ENCODE data around the gene NBPF9. TPM values are rescaled to one million over a fixed set of nuclear protein-coding genes. Genes with fewer than 3 reads are reported as not detected.
"Not testable (repeated sequence)": the region's sequence is repeated elsewhere in the genome, so short reads cannot be mapped to it uniquely, and the experiment has no call there.

NBPF9 gene
- total RNA-seq: 43.5 and 44.6 TPM in 2 replicates
- long read RNA-seq, full-length matches to known transcripts: 1 of 94 reads
- long read RNA-seq, partial matches to known transcripts: 30 of 94 reads
- long read RNA-seq, other reads (novel, unspliced or antisense): 63 of 94 reads

GRCh38 chr1:149103109-149104081 is at the start of gene NBPF9:
NBPF9 (minus strand) TSS chr1:149103551; CDS start chr1:149082139, 21,412 bp downstream.
- DNase-seq (ENCODE audit: low spot score, unreplicated experiment): peak; percentile 50
- H3K9me3 Mint-ChIP-seq (ENCODE audit: low read depth); H3K4me1 Mint-ChIP-seq (ENCODE audit: low read depth); H3K36me3 Mint-ChIP-seq (ENCODE audit: insufficient read depth); H3K27me3 Mint-ChIP-seq: not testable (repeated sequence)
- peak within 1 kb of the TSS; percentile 98 for H3K4me3 Mint-ChIP-seq (ENCODE audit: low read depth)
- H3K27ac Mint-ChIP-seq: peak within 1 kb of the TSS; percentile 99

- DNase-seq (ENCODE audit: low spot score, unreplicated experiment); H3K36me3 Mint-ChIP-seq (ENCODE audit: insufficient read depth); H3K27me3 Mint-ChIP-seq; H3K4me1 Mint-ChIP-seq (ENCODE audit: low read depth); H3K27ac Mint-ChIP-seq; H3K9me3 Mint-ChIP-seq (ENCODE audit: low read depth); H3K4me3 Mint-ChIP-seq (ENCODE audit: low read depth): not testable (repeated sequence)
Measured at GRCh38 chr1:149149909-149150308, 46.6 kb upstream of the NBPF9 start.

- not testable (repeated sequence) for H3K27me3 Mint-ChIP-seq; DNase-seq (ENCODE audit: low spot score, unreplicated experiment); H3K4me1 Mint-ChIP-seq (ENCODE audit: low read depth); H3K27ac Mint-ChIP-seq; H3K9me3 Mint-ChIP-seq (ENCODE audit: low read depth); H3K4me3 Mint-ChIP-seq (ENCODE audit: low read depth); H3K36me3 Mint-ChIP-seq (ENCODE audit: insufficient read depth)
Measured at GRCh38 chr1:149137585-149137984, 34.2 kb upstream of the NBPF9 start.

- not testable (repeated sequence) for H3K27ac Mint-ChIP-seq; DNase-seq (ENCODE audit: low spot score, unreplicated experiment); H3K36me3 Mint-ChIP-seq (ENCODE audit: insufficient read depth); H3K4me3 Mint-ChIP-seq (ENCODE audit: low read depth); H3K9me3 Mint-ChIP-seq (ENCODE audit: low read depth); H3K4me1 Mint-ChIP-seq (ENCODE audit: low read depth); H3K27me3 Mint-ChIP-seq
Measured at GRCh38 chr1:149130938-149131337, 27.6 kb upstream of the NBPF9 start.

- not testable (repeated sequence) for H3K4me3 Mint-ChIP-seq (ENCODE audit: low read depth); H3K36me3 Mint-ChIP-seq (ENCODE audit: insufficient read depth); H3K9me3 Mint-ChIP-seq (ENCODE audit: low read depth); H3K27ac Mint-ChIP-seq; H3K27me3 Mint-ChIP-seq; H3K4me1 Mint-ChIP-seq (ENCODE audit: low read depth); DNase-seq (ENCODE audit: low spot score, unreplicated experiment)
Measured at GRCh38 chr1:149129245-149129644, 25.9 kb upstream of the NBPF9 start.

GRCh38 chr1:149126555-149127145 is 23.3 kb upstream of the NBPF9 start:
- not testable (repeated sequence) for H3K27ac Mint-ChIP-seq; H3K36me3 Mint-ChIP-seq (ENCODE audit: insufficient read depth)

GRCh38 chr1:149123948-149124926 is 20.9 kb upstream of the NBPF9 start:
- H3K27me3 Mint-ChIP-seq; H3K9me3 Mint-ChIP-seq (ENCODE audit: low read depth); H3K4me1 Mint-ChIP-seq (ENCODE audit: low read depth); H3K36me3 Mint-ChIP-seq (ENCODE audit: insufficient read depth): not testable (repeated sequence)
- Mint-ChIP-seq H3K27ac (peak overlapping the region; percentile 28), H3K4me3 (ENCODE audit: low read depth) (peak overlapping the region; percentile 35)
- peak; percentile 11 for DNase-seq (ENCODE audit: low spot score, unreplicated experiment)

More at GRCh38 chr1:149126555-149127145, 23.3 kb upstream of the NBPF9 start:
- H3K27me3 Mint-ChIP-seq; DNase-seq (ENCODE audit: low spot score, unreplicated experiment); H3K4me3 Mint-ChIP-seq (ENCODE audit: low read depth); H3K4me1 Mint-ChIP-seq (ENCODE audit: low read depth); H3K9me3 Mint-ChIP-seq (ENCODE audit: low read depth): not testable (repeated sequence)

GRCh38 chr1:149112828-149113227 is 9.5 kb upstream of the NBPF9 start:
- H3K27me3 Mint-ChIP-seq; H3K9me3 Mint-ChIP-seq (ENCODE audit: low read depth); DNase-seq (ENCODE audit: low spot score, unreplicated experiment); H3K36me3 Mint-ChIP-seq (ENCODE audit: insufficient read depth); H3K4me1 Mint-ChIP-seq (ENCODE audit: low read depth); H3K27ac Mint-ChIP-seq; H3K4me3 Mint-ChIP-seq (ENCODE audit: low read depth): not testable (repeated sequence)

GRCh38 chr1:149110343-149110742 is 7.0 kb upstream of the NBPF9 start:
- not testable (repeated sequence) for DNase-seq (ENCODE audit: low spot score, unreplicated experiment)

GRCh38 chr1:149102574-149102973 is 777 bp downstream of the NBPF9 start:
- H3K27me3 Mint-ChIP-seq; DNase-seq (ENCODE audit: low spot score, unreplicated experiment); H3K4me1 Mint-ChIP-seq (ENCODE audit: low read depth); H3K9me3 Mint-ChIP-seq (ENCODE audit: low read depth); H3K27ac Mint-ChIP-seq; H3K36me3 Mint-ChIP-seq (ENCODE audit: insufficient read depth): not testable (repeated sequence)
- H3K4me3 Mint-ChIP-seq (ENCODE audit: low read depth): peak overlapping the region; percentile 67

More at GRCh38 chr1:149110343-149110742, 7.0 kb upstream of the NBPF9 start:
- not testable (repeated sequence) for H3K9me3 Mint-ChIP-seq (ENCODE audit: low read depth); H3K27me3 Mint-ChIP-seq; H3K4me1 Mint-ChIP-seq (ENCODE audit: low read depth); H3K36me3 Mint-ChIP-seq (ENCODE audit: insufficient read depth); H3K27ac Mint-ChIP-seq; H3K4me3 Mint-ChIP-seq (ENCODE audit: low read depth)

- not testable (repeated sequence) for H3K27me3 Mint-ChIP-seq; H3K4me1 Mint-ChIP-seq (ENCODE audit: low read depth); DNase-seq (ENCODE audit: low spot score, unreplicated experiment); H3K4me3 Mint-ChIP-seq (ENCODE audit: low read depth); H3K36me3 Mint-ChIP-seq (ENCODE audit: insufficient read depth); H3K9me3 Mint-ChIP-seq (ENCODE audit: low read depth); H3K27ac Mint-ChIP-seq
Measured at GRCh38 chr1:149098276-149098675, 5.1 kb downstream of the NBPF9 start.

GRCh38 chr1:149093155-149093554 is 10.2 kb downstream of the NBPF9 start:
- H3K36me3 Mint-ChIP-seq (ENCODE audit: insufficient read depth): not testable (repeated sequence)

More at GRCh38 chr1:149093155-149093554, 10.2 kb downstream of the NBPF9 start:
- not testable (repeated sequence) for H3K27me3 Mint-ChIP-seq; H3K9me3 Mint-ChIP-seq (ENCODE audit: low read depth); H3K4me3 Mint-ChIP-seq (ENCODE audit: low read depth); H3K27ac Mint-ChIP-seq; H3K4me1 Mint-ChIP-seq (ENCODE audit: low read depth); DNase-seq (ENCODE audit: low spot score, unreplicated experiment)

All from progenitor cell of endocrine pancreas (in vitro differentiated cells).